Activated CD4-positive, alpha-beta T cell treated with anti-CD3 and anti-CD28 coated beads, Interleukin-2, amount 10 ng/mL, durations not matched to agents 24 days and 14 days (primary cell): ENCODE data around the gene YAF2. TPM values are rescaled to one million over a fixed set of nuclear protein-coding genes. Genes with fewer than 3 reads are reported as not detected.

Experiments used
- DNase-seq: peaks from one replicate; pipeline ENCODE4 v3.0.0; 2022
- H3K27ac Mint-ChIP-seq: one replicate; pipeline ENCODE4 v1.8.0; 2022; ENCODE audit warnings: mild to moderate bottlenecking, mixed read lengths
- H3K27me3 Mint-ChIP-seq: one replicate; pipeline ENCODE4 v1.8.0; 2022; ENCODE audit warnings: mixed read lengths
- H3K36me3 Mint-ChIP-seq: one replicate; pipeline ENCODE4 v1.8.0; 2022; ENCODE audit warnings: low read depth, mild to moderate bottlenecking, mixed read lengths
- H3K4me1 Mint-ChIP-seq: one replicate; pipeline ENCODE4 v1.8.0; 2021; ENCODE audit warnings: mixed read lengths
- H3K4me3 Mint-ChIP-seq: one replicate; pipeline ENCODE4 v1.8.0; 2022; ENCODE audit warnings: mild to moderate bottlenecking, moderate library complexity, mixed read lengths
- H3K9me3 Mint-ChIP-seq: one replicate; pipeline ENCODE4 v1.8.0; 2021; ENCODE audit warnings: mixed read lengths
- intact Hi-C: fragments of 100-400 bp; cut with micrococcal nuclease; formaldehyde crosslinking; loops from one replicate; pipeline ENCODE4 v1.15.1; 2023
- total RNA-seq: library from RNA; stranded (reverse); gene quantifications from 2 replicates; pipeline ENCODE4 v1.2.3, GENCODE V29; 2022

The YAF2 gene, protein sequence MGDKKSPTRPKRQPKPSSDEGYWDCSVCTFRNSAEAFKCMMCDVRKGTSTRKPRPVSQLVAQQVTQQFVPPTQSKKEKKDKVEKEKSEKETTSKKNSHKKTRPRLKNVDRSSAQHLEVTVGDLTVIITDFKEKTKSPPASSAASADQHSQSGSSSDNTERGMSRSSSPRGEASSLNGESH
- 40.7 and 47.1 TPM in 2 replicates for total RNA-seq

DNA sequence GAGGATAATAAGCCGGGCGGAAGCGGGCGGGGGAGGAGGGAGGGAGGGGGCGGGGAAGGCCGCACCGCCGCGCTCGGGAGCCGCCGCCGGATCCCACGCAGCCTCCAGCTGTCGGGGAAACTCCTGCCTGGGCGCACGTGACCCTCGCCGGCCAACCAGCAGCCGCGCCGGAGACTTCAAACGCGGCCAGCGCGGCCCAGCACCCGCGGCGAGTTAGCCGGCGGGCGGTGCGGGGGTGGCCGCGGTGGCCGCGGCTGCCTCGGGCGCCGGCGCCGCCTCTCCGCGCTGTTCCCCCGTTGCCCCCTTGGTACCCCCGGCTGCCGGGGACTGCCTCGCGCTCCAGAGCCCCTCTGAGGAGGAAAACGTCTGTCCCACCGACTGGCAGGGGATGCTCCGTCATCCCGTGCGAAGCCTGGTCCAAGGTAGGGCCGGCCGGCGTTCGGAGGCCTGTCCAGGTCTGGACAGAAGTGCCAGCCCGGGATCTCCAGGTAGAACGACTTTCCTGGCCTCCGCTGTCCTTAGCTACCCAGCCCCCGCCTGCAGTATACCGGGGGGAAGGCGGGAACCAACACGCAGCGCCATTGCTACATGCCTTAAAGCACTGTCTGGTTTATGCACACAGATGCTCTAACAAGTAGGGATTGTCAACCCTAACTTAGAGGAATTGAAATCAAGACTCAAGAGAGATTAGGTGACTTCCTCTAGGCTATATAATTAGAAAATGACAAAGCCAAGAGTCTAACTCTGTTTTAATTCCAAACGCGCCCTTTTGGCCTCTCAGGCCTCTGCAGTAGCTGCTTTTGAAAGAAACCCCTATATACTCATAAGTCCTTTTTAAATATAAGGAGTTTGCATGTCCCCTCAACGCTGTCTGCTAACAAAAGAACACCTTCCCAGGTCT, at the start of gene YAF2:
TSS of gene YAF2 (minus strand) at position 9 of the 901 bp plus-strand sequence. CDS start 68 bp downstream, outside the sequence.
- intact Hi-C loops: loop anchor here (1.0 to 5.0 kb wide), 3 partner anchors 88 to 141 kb away; partner anchors contain the start of genes GXYLT1, PPHLN1 and ZCRB1
- H3K4me1 Mint-ChIP-seq: peaks cover 35% of the 10 kb centered on the region
- peak; percentile 96 for DNase-seq
- no peaks in the 10 kb centered on the region for H3K9me3 Mint-ChIP-seq
- H3K4me3 Mint-ChIP-seq: peak within 1 kb of the TSS; percentile 96
- H3K27ac Mint-ChIP-seq: peak within 1 kb of the TSS; percentile 92
- H3K36me3 Mint-ChIP-seq: peaks cover 22% of the 10 kb centered on the region
- H3K27me3 Mint-ChIP-seq: no peaks in the 10 kb centered on the region

DNA sequence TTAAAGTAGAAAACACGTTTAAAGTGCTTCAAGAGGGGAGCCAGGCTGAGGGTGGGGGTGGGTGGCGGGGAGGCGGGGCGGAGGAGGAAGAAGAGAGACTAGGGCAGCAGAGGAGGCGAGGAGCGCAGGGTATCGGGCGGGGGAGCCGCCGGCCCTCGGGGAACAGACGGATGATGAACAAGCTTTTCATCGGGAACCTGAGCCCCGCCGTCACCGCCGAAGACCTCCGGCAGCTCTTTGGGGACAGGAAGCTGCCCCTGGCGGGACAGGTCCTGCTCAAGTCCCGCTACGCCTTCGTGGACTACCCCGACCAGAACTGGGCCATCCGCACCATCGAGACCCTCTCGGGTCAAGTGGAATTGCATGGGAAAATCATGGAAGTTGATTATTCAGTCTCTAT, 48.7 kb upstream of the YAF2 start:
- no peaks in the 10 kb centered on the region for H3K9me3 Mint-ChIP-seq
- H3K4me1 Mint-ChIP-seq: peaks cover 2% of the 10 kb centered on the region
- H3K27ac Mint-ChIP-seq: no peak overlapping the region
- DNase-seq: no peak
- no peaks in the 10 kb centered on the region for H3K36me3 Mint-ChIP-seq
- H3K4me3 Mint-ChIP-seq: no peak overlapping the region
- H3K27me3 Mint-ChIP-seq: peaks cover 6% of the 10 kb centered on the region
- intact Hi-C loops: no loop called here

DNA sequence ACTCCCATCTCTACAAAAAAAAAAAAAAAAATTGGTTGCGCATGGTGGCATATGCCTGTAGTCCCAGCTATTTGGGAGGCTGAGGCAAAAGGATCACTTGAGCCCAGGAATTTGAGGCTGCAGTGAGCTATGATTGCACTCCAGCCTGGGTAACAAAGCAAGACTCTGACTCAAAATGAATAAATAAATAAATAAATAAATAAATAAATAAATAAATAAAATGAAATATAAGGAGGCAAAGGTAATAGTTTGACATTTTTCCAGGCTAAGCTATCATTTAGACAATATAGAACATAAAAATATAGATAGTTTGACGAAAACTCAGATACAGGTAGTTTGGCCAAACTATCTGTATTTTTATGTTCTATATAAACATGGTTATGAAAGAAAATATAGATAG, 47.4 kb upstream of the YAF2 start:
- DNase-seq: no peak
- Mint-ChIP-seq H3K4me3 (no peak overlapping the region), H3K9me3 (no peaks in the 10 kb centered on the region), H3K4me1 (peaks cover 2% of the 10 kb centered on the region), H3K27ac (no peak overlapping the region), H3K27me3 (peaks cover 3% of the 10 kb centered on the region), H3K36me3 (no peaks in the 10 kb centered on the region)
- intact Hi-C loops: no loop called here

DNA sequence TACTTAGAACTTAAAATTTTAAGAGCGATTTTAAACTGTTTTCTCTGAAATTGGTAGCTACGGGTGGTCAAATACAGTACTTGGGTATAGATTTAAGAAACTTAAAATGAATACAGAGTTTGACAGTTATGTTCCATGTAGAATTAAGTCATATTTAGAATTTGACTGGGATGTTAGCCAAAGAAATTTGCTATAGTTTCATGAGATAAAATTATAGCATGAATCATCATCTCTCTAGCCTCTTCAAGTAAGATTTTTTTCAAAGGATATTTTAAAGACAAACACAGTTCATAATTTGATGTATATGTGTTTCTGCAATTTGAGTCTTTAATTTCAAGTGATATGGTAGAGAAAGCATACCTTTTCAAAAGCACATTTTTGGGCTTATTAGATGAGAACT, 46.8 kb upstream of the YAF2 start:
- H3K4me1 Mint-ChIP-seq: peaks cover 2% of the 10 kb centered on the region
- no peaks in the 10 kb centered on the region for H3K36me3 Mint-ChIP-seq
- no peaks in the 10 kb centered on the region for H3K9me3 Mint-ChIP-seq
- peaks cover 2% of the 10 kb centered on the region for H3K27me3 Mint-ChIP-seq
- intact Hi-C loops: no loop called here
- no peak overlapping the region for H3K27ac Mint-ChIP-seq
- no peak overlapping the region for H3K4me3 Mint-ChIP-seq
- DNase-seq: no peak

DNA sequence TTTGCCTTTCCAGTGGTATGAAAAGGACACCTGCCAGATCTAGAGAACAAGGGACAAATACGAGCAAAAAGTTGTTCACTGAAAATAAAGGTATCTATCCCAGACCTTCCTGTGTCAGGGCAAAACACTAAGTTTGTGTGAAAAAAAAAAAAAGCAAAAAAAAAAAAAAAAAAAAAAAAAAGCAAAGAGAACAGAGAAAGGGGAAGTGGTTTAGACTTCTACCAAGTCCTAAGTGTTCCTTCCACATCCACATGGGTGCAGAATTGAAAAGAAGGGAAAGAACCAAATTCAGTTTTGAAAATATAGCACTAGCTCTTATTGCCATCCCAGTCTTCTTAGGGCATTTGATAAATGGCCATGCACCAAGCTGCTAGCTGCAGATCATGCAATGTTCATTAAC, 46.1 kb upstream of the YAF2 start:
- Mint-ChIP-seq H3K4me3 (no peak overlapping the region), H3K36me3 (no peaks in the 10 kb centered on the region), H3K27me3 (peaks cover 2% of the 10 kb centered on the region), H3K27ac (no peak overlapping the region), H3K9me3 (no peaks in the 10 kb centered on the region), H3K4me1 (peaks cover 2% of the 10 kb centered on the region)
- no peak for DNase-seq
- intact Hi-C loops: no loop called here

DNA sequence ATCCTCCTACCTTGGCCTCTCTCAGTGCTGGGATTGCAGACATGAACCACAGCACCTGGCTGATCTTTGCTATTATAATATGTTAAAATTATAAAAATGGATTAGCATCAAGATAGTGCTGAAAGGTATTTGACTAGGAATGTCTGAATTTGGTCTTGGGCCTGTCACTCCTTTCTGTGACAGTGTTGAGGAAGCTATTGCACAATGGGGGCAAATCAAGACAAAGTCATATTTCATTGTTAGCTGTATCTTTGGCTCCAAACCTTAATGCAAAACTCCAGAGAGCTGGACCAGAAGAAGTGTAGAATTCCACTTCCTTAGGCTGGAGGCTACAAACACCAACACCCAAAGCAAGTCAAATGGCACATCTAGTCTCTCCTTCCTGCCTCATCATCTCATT, 45.7 kb upstream of the YAF2 start:
- Mint-ChIP-seq H3K4me1 (peaks cover 2% of the 10 kb centered on the region), H3K27me3 (peaks cover 2% of the 10 kb centered on the region), H3K9me3 (no peaks in the 10 kb centered on the region), H3K4me3 (no peak overlapping the region), H3K27ac (no peak overlapping the region), H3K36me3 (no peaks in the 10 kb centered on the region)
- intact Hi-C loops: no loop called here
- no peak for DNase-seq

DNA sequence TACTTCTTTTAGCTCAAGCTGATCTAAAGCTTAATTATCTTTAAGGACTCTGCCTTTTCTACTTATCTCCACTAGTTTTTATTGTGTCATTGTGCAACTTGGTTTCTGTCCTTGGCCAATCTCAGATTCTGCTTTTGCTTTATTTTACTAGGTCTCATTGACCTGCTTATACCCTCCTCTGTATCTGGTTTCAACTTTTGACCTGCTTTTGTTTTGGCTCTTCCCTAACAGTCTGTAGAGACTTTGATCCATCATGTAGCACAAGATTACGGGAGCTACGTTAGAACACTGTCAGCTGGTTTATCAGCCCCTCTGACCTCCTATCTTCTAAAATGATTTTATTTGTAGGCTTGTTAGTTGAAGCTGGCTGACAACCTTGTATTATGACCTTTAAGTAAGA, 44.2 kb upstream of the YAF2 start:
- peaks cover 4% of the 10 kb centered on the region for H3K27me3 Mint-ChIP-seq
- H3K4me1 Mint-ChIP-seq: peaks cover 2% of the 10 kb centered on the region
- intact Hi-C loops: no loop called here
- no peak overlapping the region for H3K27ac Mint-ChIP-seq
- no peaks in the 10 kb centered on the region for H3K9me3 Mint-ChIP-seq
- H3K36me3 Mint-ChIP-seq: no peaks in the 10 kb centered on the region
- no peak overlapping the region for H3K4me3 Mint-ChIP-seq
- no peak for DNase-seq

DNA sequence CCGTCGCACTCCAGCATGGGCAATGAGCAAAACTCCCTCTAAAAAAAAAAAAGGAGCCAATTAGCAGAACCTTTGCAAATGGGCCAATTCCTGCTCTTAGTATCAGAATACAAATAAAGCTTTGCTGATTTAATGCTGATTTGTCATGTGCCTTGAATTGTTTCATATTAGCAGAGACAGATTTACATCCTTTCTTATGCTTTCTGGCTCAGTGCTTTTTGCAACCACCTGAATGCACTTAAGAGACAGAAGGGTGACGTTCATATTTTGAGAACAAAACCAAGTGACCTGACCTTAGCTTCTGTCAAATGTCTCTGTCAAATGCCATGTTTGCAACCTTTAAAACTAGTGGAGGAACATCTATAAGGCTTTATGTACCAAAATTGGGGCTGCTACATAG, 43.8 kb upstream of the YAF2 start:
- intact Hi-C loops: no loop called here
- no peaks in the 10 kb centered on the region for H3K9me3 Mint-ChIP-seq
- no peak overlapping the region for H3K4me3 Mint-ChIP-seq
- H3K27ac Mint-ChIP-seq: no peak overlapping the region
- no peak for DNase-seq
- H3K4me1 Mint-ChIP-seq: peaks cover 2% of the 10 kb centered on the region
- H3K27me3 Mint-ChIP-seq: peaks cover 6% of the 10 kb centered on the region
- no peaks in the 10 kb centered on the region for H3K36me3 Mint-ChIP-seq

DNA sequence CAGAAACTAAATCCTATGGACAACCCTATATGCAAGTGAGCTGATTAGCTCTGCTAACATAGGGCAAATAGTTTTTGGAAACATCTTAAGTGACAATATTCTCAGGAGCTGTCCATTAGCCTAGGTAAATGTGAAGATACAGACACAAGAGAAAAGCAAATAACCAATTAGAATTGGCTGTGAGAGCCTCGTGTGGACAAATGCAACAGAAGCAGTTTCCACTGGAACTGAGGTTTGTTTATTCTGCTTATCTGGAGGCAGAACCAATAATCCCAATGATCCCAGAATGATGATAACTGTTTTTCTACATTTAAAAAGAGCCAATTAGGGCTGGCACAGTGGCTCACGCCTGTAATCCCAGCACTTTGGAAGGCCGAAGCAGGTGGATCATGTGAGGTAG, 43.2 kb upstream of the YAF2 start:
- H3K36me3 Mint-ChIP-seq: no peaks in the 10 kb centered on the region
- H3K27ac Mint-ChIP-seq: no peak overlapping the region
- H3K4me1 Mint-ChIP-seq: peaks cover 2% of the 10 kb centered on the region
- no peak for DNase-seq
- no peak overlapping the region for H3K4me3 Mint-ChIP-seq
- intact Hi-C loops: no loop called here
- H3K9me3 Mint-ChIP-seq: no peaks in the 10 kb centered on the region
- H3K27me3 Mint-ChIP-seq: peaks cover 6% of the 10 kb centered on the region

DNA sequence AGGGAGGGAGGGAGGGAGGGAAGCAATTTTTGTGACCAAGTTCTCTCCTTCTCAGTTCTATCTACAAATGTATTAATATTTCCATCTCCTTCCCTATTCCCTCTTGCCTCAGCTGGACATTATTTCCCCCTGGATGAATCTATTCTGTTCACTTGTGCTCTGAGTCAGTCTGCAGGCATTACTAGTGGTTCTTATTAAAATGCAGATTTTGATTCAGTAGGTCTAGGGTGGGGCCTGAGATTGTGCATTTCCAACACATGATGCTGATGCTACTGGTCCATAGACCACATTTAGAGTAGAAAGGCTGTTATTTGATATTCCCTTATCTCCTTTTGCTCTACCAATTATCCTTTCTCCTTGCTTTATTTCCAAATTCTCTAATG, 40.1 kb upstream of the YAF2 start:
- intact Hi-C loops: no loop called here
- no peak overlapping the region for H3K27ac Mint-ChIP-seq
- no peak for DNase-seq
- H3K4me3 Mint-ChIP-seq: no peak overlapping the region
- no peaks in the 10 kb centered on the region for H3K4me1 Mint-ChIP-seq
- H3K27me3 Mint-ChIP-seq: peaks cover 4% of the 10 kb centered on the region
- H3K9me3 Mint-ChIP-seq: no peaks in the 10 kb centered on the region
- H3K36me3 Mint-ChIP-seq: no peaks in the 10 kb centered on the region

DNA sequence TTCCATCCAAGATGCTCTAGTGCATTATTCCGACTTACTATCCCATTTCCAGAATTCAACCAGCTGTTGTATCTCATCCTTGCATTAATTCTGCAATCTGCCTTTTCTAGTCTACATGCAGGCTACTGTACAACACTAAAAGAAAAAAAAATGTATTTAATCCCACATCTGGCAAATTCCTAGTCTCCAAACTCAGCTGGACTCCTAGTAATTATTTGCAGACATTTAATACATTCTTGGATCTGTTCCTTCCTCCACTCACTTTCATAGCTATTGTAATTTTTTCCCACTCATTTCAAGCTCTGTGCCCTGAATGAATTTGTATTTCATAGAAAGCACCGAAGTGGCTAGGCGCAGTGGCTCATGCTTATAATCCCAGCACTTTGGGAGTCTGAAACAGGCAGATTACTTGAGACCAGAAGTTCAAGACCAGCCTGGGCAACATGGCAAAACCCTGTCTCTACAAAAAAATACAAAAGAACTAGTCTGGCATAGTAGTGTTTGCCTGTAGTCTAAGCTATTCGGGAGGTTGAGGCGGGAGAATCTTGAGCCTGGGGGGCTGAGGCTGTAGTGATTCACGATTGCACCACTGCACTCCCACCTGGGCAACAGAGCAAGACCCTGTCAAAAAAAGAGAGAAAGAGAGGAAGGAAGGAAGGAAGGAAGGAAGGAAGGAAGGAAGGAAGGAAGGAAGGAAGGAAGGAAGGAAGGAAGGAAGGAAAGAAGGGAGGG, 39.5 kb upstream of the YAF2 start:
- DNase-seq: no peak
- H3K36me3 Mint-ChIP-seq: no peaks in the 10 kb centered on the region
- peaks cover 5% of the 10 kb centered on the region for H3K9me3 Mint-ChIP-seq
- H3K4me3 Mint-ChIP-seq: no peak overlapping the region
- H3K27ac Mint-ChIP-seq: no peak overlapping the region
- intact Hi-C loops: no loop called here
- no peaks in the 10 kb centered on the region for H3K4me1 Mint-ChIP-seq
- H3K27me3 Mint-ChIP-seq: peaks cover 4% of the 10 kb centered on the region

DNA sequence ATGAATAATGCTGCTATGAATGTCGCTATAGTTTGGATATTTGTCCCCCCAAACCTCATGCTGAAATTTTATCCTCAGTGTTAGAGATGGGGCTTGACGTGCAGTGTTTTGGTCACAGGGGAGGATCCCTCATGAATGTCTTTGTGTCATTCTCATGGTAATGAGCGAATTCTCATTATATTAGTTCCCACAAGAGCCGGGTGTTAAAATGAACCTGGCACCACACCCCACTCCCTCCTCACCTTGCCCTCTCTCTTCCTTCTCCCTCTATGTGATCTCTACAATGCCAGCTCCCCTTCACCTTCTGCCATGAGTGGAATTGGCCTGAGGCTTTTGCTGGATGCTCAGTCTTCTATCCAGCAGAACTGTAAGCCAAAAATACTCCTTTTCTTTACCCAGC, 37.5 kb upstream of the YAF2 start:
- no peak overlapping the region for H3K27ac Mint-ChIP-seq
- no peak overlapping the region for H3K4me3 Mint-ChIP-seq
- peaks cover 8% of the 10 kb centered on the region for H3K27me3 Mint-ChIP-seq
- H3K9me3 Mint-ChIP-seq: peaks cover 6% of the 10 kb centered on the region
- peaks cover 4% of the 10 kb centered on the region for H3K4me1 Mint-ChIP-seq
- DNase-seq: no peak
- H3K36me3 Mint-ChIP-seq: no peaks in the 10 kb centered on the region
- intact Hi-C loops: no loop called here

DNA sequence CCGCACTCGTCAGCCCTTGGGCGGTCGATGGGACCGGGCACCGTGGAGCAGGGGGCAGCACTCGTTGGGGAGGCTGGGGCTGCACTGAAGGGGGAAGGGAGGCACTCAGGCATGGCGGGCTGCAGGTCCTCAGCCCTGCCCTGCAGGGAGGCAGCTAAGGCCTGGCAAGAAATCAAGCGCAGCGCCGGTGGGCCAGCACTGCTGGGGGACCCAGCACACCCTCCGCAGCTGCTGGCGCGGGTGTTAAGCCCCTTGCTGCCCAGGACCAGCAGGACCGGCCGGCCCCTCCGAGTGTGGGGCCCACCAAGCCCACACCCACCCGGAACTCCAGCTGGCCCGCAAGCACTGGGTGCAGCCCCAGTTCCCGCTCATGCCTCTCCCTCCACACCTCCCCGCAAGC, 35.7 kb upstream of the YAF2 start:
- intact Hi-C loops: no loop called here
- no peak overlapping the region for H3K27ac Mint-ChIP-seq

DNA sequence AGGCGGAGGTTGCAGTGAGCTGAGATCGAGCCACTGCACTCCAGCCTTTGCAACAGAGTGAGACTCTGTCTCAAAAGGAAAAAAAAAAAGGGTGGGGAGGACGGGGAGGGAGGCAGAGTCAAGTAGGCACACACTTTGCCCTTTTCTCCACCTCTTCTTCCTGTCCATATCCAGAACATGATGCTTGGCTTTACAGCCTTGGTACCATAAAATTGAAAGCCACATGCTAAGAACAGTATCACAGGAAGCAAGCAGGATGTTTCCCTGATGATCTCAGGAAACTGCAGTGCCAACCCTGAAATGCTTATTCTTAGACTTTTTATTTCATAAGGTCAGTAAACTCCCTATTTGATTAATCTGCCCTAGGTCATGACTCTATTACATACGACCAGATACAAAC, 32.5 kb upstream of the YAF2 start:
- H3K4me1 Mint-ChIP-seq: peaks cover 4% of the 10 kb centered on the region
- H3K27ac Mint-ChIP-seq: no peak overlapping the region
- H3K36me3 Mint-ChIP-seq: no peaks in the 10 kb centered on the region
- H3K27me3 Mint-ChIP-seq: peaks cover 3% of the 10 kb centered on the region
- no peak for DNase-seq
- intact Hi-C loops: no loop called here
- H3K9me3 Mint-ChIP-seq: peaks cover 9% of the 10 kb centered on the region
- no peak overlapping the region for H3K4me3 Mint-ChIP-seq

More for the DNA sequence above, 35.7 kb upstream of the YAF2 start:
- Mint-ChIP-seq H3K9me3 (peaks cover 6% of the 10 kb centered on the region), H3K27me3 (peaks cover 8% of the 10 kb centered on the region), H3K4me1 (peaks cover 4% of the 10 kb centered on the region), H3K36me3 (no peaks in the 10 kb centered on the region), H3K4me3 (no peak overlapping the region)
- no peak for DNase-seq
